Activated CD4-positive, alpha-beta T cell treated with anti-CD3 and anti-CD28 coated beads, Interleukin-2, amount 50 U/mL, for 24 hours (primary cell): ENCODE results near the gene DLG2.

Source experiments
- DNase-seq, 2 donors: peaks; one replicate each; pipeline ENCODE4 v3.0.0-alpha.2; 2020; ENCODE audit warnings: low read depth in 1 of 2, low spot score in 1 of 2

DLG2 gene

DNA sequence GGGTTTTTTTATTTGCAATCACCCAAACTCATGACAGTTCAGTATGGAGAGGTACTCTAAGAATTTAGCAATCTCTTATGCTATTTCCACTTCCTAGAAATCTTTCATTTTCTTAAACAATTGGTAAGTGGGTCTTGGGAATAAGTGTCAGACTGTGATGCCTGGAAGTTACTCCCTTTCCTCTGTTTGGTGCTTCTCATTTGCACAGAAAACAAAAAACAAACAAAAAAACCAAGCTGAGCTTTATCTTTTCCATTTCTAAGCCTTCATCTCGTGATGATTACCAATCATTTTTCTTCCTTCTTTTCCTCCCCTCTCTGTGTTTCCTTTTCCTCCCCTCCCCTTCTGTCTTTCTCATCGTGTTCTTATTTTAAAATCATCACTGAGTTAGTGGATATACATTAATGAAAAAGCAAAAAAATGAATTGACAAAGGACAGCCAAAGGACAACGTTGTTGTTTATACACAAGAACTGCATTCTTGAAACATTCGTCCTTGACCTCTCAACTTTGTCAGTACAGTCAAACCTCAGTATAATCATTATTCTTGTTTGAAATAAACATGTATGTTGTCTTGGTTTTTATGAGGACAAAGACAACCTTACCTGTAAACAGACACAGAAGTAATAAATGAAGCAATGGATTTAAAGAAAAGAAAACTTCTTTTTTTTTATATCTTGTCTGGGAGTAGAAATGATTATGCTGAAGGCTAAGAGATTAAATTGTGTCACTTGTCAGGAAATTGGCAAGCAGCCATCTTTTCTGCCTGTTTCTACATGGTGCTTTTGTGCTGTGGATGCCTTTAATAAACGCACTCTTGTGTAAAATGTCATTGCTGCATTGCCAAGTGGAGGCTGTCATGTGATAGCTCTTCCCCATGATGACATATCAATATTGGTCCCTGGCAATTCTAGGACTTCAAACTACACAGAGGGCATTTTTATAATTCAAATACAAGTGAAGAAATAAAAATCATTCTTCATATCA lies 1537.8 kb downstream of the DLG2 start:
- no peak for DNase-seq

DNA sequence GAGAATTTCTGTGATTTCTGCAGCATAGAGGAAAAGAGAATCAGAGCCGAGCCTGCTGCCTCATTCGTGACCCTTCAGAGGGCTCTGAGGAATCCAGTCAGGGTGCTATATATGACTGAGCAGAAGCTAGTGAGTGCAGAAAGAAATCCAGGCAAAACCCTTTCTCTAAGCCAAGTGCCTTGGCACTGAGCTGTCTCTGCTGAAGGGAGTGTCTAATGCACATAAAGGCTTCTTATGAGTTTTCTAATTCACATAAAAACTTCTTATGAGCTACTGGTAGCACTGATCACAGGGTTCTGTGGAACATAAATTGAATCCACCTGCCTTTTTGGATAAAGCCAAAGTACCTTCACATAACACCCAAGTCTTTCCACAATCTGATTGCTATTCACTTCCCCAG lies 1555.3 kb downstream of the DLG2 start:
- no peak for DNase-seq

DNA sequence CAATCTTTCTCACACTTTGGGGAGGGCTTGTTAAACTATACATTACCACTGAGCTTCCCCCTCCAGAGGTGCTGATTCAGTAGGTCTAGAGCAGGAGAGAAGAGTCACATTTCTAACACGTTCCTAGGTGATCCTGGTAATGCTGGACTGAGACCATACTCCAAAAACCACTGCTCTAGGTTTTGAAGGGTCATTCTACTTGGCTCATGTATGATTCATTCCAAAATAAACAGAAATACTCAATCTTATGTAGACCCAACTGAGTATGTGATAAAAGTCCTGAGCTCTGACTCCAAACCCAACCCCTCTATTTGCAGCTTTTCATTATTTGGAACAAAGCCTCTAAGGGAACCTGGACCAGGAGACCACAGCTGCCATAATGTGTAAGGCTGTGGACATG lies 1558.1 kb downstream of the DLG2 start:
- DNase-seq = no peak

DNA sequence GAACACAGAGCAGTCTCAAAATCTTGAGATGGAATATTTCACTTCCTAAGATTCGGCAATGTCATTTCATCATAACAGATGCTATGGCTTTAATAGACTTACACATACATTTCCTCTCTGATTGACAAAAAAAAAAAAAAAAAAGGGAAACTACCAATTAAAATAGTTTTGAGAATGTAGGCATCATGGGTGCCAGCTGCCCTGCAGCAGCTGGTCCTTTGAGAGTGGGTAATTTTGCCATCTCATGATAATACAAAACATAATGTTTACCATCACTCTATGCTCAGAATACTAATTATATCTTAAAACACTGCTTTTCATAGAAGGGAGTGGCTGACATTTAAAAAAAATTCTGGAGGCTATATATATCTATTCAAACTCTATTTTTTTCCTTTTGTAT lies 1565.4 kb downstream of the DLG2 start:
- DNase-seq = no peak

DNA sequence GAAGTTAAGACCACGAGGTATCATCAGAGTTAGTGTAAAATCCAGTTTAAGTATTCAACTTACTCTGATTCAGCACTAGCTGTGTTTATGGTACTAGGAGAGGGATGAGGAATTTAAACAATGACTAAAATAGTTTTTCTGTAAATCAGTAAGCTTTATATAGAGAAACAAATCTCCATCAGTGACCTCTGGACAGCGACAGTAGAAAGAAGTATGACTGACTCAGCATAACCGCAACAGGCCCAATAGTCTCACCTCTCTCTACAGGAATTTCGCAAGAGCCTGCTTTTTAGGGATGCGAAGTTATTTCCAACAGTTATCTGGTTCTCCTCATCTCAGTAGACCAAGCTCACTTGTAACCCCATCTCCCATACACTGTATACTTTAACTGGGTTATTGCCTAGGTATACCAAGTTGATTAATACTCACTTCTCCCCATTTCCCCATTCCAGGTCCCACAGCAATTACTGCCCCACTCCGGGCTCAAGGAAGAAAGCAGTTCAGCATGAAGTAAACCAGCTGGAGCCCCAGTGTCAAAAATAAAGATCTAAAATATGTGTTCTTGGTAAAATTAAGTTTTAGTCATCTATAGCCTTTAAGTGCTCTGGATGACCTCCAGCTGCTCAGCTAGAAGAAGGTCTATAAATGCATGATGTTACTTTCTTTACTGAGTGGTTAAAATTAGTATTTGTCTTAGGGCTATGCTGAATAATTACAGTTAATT lies 1570.3 kb downstream of the DLG2 start:
- no peak for DNase-seq

DNA sequence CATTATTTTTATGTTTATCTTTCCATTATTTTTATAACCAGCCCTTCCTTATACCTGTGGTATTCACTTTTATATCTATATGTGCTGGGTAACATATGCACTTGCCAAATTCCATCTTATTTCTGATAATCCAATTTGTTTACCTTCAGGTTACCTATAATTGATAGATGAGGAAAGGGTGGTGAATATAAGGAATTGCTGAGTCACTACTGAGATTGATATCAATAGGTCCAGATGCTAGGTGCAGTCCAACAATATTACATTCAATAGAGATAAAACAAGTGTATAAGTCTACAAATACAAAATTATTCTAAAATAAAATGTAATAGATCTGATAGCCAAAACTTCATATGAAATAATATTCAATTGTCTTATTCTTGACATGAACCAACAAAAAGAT lies 1582.0 kb downstream of the DLG2 start:
- DNase-seq = no peak

DNA sequence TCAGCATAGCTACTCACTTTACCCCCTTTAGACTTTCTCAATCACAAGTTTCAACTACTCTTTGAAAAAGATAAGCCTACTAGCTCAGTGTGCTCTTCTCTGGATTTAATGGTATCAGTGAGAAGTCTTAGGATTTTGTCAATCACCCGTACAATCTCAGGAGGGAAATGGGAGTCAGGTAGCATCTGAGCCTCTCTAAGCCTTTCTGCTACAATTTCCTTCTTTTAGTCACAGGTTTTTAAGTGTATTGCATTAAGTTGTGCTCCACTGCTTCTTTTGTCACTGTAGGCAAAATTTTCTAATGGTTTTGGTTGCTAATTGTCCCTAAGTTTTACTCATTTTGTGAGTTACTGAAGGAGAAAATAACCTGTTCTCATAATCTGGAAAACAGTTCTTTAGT lies 1582.4 kb downstream of the DLG2 start:
- DNase-seq = no peak

DNA sequence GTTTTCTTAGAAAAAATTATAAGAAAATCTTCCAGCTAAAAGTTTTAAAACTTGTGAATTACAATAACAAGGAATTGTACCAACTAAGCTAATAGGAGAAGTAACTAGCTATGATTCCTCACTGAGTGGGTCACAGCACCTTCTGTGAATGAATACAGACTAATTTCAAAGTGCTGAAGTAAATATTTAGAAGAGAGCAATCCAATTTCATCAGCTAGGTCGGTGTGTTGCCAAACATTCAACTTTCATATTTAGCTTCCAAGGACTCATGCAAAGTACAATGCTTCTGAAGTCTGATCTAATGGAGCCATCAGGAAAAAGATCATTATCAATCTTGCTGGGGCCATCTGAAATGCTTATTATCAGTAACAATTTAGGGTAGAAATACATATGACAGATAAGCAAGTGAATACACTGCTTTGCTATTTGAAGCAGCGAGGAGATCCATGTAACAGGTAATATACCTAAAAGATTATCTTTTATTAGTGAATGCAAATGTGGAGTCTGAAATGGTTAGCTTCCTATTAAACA lies 1590.4 kb downstream of the DLG2 start:
- DNase-seq = no peak

DNA sequence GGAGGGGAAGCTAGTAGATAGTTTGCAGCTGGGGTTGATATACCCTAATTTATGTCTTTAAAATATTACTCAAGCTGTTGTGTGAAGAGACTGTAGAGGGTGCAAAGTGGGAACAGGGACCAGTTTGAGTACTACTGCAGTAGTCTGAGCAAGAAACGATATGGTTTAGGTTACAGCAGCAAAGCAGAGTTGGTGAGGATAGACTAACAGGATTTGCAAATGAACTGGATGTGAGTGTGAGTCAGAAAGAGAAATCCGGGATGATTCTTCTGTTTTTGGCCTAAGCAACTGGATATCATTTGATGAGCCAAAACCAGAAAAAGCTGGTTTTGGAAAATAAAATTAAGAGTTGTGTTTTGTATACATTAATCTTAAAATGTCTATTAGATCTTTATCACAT lies 1591.5 kb downstream of the DLG2 start:
- no peak for DNase-seq

DNA sequence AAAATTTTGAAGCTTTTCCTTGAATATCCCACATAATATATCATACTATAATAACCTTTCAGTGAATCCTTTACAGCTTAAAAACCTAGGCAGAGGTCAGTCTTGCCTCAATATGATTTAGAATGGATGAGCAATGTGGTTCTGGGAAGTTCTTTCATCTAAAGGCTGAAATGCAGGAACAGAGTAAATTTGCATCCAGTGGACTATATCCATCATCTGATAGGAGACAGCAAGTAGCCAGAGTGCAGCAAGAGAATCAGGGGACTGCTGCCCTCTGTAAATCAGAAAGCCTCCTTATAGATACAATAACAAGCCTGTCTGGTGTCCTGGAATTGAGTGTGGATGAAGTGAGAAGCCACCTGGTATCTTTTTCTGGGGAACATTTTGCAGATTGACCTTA lies 1592.7 kb downstream of the DLG2 start:
- no peak for DNase-seq

DNA sequence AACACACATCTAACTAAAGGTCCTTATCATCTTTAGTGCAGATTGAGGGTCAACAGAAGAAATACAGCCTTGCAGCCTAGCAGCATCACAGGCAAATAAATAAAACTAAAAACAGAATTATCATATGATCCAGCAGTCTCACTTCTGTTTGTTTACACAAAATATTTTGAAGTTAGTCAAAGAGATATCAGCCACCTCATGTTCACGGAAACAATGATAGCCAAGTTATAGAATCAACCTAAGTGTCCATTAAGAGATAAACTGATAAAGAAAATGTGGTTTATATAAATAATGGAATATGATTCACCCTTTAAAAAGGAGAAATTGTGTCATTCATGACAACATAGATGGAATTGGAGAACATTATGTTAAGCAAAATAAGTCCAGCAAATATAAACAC lies 1602.9 kb downstream of the DLG2 start:
- DNase-seq = no peak

DNA sequence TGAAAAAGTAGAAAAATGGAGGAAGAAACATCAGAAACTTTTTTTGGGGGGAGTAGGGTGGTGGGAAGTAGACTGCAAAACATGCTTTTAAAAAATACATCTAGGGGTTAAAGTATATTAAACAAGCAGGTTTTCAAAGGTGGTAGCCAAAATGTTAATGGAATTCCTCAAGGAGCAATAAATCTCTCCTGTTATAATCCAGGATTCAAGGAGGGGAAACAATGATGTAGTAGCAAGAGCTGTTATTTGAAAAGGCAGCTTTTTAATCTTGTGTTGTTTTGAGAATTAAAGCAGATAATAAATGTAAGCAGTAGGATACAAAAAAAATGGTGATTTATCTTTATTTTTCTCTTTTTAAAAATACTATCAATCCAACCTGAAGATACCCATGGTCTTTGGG lies 1604.4 kb downstream of the DLG2 start:
- DNase-seq = no peak

DNA sequence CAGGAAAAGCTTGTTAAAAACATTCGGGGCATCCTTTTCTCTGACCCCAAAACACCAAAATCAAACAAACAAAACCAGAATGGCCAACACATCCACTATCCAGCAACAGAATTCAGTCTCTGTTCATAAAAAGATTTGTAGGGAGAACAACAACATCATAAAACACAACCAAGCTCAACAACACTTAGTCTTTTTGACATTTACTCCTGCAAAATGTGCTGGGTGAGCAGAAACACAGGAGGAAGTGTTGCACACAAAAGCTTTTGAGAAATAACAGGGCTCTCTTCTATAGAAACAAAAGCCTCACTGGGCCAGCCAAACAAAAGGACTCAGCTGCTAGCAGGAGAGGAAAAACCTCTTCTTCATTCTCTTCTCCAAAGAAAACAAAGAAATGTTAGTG lies 1604.9 kb downstream of the DLG2 start:
- DNase-seq = no peak

DNA sequence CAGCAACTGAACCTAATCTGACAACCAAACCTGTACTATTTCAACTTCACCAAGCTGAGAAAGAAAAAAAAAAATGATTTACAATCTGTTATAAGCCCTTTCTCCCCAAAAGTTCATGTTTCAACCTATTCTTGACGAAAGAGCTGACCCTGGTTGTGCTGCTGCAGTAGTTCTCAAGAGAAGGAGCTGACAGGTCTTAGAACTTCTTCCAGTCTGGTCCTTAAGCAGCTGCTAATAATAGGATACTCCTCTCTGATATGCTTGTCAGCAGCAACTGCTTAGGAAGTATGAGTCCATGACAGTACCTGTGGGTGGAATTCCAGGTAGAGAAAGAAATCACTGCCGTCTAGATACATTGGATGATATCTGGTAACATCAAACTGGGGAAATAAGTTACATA lies 1605.9 kb downstream of the DLG2 start:
- DNase-seq = no peak

DNA sequence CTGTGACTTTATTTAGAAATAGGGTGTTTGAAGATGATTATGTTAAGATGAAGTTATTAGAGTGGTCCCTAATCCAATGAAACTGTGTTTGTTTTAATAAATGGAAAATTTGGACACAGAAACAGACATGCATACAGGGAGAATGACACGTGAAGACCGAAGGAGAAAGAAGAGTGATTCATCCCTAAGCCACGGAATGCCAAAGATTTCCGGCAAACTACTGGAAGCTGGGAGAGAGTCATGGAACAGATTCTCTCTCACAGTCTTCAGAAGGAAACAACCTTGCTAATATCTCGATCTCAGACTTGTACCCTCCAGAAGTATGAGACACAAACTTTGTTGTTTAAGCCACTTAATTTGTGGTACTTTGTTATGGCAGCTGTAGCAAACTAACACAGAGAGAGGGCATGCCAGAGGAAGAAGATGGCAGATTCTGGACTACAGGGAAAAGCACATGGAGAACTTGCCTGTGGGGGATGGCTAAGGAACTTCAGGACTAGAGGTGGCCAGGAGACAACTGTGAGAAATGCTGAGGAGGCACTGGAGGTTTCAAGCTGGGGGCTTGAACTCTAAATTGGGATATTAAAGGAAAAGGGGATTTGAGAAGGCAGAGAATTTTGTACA lies 1607.5 kb downstream of the DLG2 start:
- no peak for DNase-seq

DNA sequence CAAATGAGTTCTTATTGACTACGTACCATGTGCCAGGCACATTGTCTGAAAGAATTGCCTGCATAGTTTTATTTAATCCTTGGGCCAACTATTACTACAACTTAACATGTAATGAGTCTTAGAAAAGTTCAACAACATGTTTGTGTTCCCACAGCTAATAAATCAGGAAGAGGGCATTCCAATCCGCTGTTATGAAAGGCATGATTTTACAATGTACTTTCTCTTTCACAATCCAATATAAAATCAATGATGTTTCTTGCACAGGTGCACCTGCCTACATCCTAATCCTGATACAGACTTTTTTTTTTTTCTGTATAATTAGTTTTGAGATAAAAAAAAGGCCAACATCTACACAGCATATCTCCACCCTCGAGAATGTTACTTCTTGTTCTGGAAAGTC lies 1612.6 kb downstream of the DLG2 start:
- DNase-seq = no peak

DNA sequence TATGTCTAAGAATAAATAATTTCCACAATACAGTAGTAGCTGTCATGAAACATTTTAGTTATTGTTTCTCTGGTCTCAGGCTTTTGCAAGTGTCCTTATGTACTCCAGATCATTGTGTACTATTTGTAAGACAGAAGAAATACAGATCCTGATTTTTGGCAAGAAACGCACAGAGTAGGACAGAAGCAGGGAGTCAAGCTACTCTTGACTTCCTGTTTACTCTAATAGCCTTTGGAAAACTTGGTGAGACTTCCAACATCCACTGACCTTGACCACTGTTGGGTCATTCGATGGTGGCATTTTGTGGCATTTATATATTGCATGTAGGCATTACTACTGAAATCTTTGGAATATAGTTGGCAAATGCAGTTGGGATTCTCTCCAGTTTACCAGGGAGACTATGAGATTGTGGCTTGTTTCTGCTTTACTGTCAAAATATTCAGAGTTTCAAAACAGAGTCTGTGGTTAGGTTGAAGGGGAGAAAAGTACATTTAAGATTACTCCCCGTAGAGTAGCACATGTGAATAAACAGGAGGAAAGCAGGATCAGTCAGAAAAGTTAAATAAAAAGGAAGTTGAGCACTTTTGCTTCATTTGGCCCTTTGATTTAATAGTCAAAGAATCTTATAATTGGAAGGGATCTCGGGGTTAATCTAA lies 1614.8 kb downstream of the DLG2 start:
- no peak for DNase-seq

DNA sequence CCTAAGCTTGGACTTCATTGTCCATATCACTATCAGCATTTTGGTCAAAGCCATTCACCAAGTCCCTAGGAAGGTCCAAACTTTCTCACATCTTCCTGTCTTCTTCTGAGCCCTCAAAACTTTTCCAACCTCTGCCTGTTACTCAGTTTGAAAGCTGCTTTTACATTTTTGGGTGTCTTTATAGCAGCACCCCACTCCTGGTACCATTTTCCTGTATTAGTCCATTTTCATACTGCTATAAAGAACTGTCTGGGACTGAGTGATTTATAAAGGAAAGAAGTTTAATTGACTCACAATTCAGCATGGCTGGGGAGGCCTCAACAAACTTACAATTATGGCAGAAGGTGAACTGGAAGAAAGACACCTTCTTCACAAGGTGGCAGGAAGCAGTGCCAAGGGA lies 1624.0 kb downstream of the DLG2 start:
- no peak for DNase-seq

DNA sequence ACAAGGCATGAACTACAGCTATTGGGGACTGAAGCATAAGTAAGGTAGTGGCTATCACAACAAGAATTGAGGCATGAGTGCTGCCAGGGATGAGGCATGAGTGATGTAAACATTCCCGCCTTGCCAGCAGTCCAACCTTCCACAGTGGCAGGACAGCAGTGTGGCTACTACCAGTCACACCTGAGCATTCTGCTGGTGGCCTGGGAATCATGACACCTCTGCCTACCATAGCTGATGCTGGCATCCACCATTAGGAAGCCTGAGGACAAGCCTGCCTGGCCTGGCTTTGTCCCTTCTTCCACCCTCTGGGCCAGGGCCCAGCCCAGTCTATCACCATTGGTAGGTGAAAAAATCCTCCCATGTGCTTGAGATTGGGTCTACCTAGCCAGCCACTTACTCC lies 1628.2 kb downstream of the DLG2 start:
- no peak for DNase-seq

DNA sequence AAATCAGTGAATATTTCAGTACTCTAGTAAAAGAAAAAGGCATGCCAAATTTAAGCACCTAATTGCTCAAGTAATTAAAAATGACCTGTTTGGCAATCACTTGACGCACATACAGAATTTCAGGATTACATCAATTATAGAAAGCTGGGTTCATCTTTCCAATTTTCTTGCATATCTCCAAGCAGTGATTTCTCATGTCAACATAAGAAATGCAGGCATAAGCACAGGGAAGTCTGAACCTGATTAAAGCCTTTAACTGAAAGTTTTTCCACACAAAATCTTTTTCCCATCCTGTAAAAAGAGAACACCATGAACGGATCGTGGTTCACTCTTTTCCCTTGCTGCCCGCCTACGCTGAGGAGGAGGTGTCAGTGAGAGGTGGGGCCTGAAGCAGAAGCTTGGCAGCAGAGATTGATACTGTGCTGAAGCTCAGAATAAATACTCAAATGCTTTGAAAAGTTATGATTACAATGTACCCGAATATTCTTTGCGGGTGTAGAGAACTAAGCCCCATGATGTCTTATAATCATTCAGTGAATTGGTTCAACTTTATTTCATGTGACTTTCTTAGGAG lies 1636.9 kb downstream of the DLG2 start:
- DNase-seq = no peak

DNA sequence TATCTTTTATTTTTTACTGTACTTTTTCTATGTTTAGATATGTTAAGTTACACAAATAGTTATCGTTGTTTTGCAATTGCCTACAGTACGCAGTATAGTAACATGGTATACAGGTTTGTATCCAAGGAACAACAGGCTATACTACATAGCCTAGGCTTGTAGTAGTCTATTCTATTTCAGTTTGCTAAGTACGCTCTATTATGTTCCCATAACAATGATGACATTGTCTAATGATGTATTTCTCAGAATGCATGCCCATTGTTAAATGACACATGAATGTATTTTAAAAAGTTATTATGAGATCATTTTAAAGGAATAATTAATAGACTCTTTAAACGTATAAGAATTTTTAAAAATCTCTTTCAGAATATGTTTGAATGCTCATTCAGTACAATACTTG lies 1644.3 kb downstream of the DLG2 start:
- DNase-seq = no peak
